HEK293 (cell line): ENCODE data around the gene DYNC1I1.

Experiments
- BCL11A ChIP-seq: fragments of 450-650 bp; formaldehyde crosslinking; IDR thresholded peaks from 2 replicates; pipeline ENCODE4 v1.5.1; 2016; ENCODE audit warnings: low read depth, missing biosample characterization, missing genetic modification characterization
- GLI4 ChIP-seq: fragments of 450-650 bp; formaldehyde crosslinking; IDR thresholded peaks from 2 replicates; pipeline ENCODE4 v1.5.1; 2016; ENCODE audit warnings: missing biosample characterization, missing genetic modification characterization
- GLIS2 ChIP-seq: fragments of 450-650 bp; formaldehyde crosslinking; IDR thresholded peaks from 2 replicates; pipeline ENCODE4 v1.5.1; 2016; ENCODE audit warnings: missing biosample characterization, missing genetic modification characterization
- ZNF266 ChIP-seq: fragments of 450-650 bp; formaldehyde crosslinking; IDR thresholded peaks from 2 replicates; pipeline ENCODE4 v1.5.1; 2016; ENCODE audit warnings: missing biosample characterization, missing genetic modification characterization, low read depth
- ZNF274 ChIP-seq, 2 experiments: fragments of 200-500 bp in 1 of 2; fragments of 450-650 bp in 1 of 2; sonication (Bioruptor generic) in 1 of 2; formaldehyde crosslinking in 1 of 2; IDR thresholded peaks; 2 replicates each; pipeline versions ENCODE4 v1.5.1 to v1.6.1; 2014 to 2016; ENCODE audit warnings: borderline replicate concordance in 1 of 2, inconsistent platforms in 1 of 2, low read length in 1 of 2, missing biosample characterization in 1 of 2, missing genetic modification characterization in 1 of 2
- ZNF747 ChIP-seq: fragments of 450-650 bp; formaldehyde crosslinking; IDR thresholded peaks from 2 replicates; pipeline ENCODE4 v1.5.1; 2016; ENCODE audit warnings: missing biosample characterization, missing genetic modification characterization
- TF ChIP-seq, protein P1 (sequence below): fragments of 450-650 bp; formaldehyde crosslinking; IDR thresholded peaks from 2 replicates; pipeline ENCODE4 v1.5.1; 2016; ENCODE audit warnings: missing biosample characterization, missing genetic modification characterization
- TF ChIP-seq, protein P2 (sequence below): fragments of 450-650 bp; formaldehyde crosslinking; IDR thresholded peaks from 2 replicates; pipeline ENCODE4 v1.5.1; 2016; ENCODE audit warnings: missing biosample characterization, missing genetic modification characterization
- TF ChIP-seq, protein P3 (sequence below): fragments of 450-650 bp; formaldehyde crosslinking; IDR thresholded peaks from 2 replicates; pipeline ENCODE4 v1.5.1; 2016; ENCODE audit warnings: missing biosample characterization, missing genetic modification characterization

DNA sequence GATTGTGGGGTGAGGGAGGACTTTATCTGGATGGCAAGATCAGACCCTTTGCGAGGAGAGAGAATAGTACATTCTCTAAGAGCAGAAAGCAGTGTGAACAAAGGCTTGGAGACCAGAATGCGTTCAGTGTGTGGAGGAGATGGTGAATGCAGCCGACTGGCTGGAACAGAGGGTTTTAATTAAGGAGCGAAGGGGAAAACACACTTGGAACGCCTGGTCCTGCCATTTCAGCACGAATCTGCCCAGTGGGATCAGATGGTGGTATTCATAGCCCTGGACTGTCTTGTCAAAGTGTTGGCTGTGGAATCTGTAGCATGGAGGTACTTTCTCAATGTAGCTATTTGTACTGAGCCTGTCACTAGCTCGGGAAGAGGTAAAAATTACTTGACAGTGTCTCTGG is 288.7 kb downstream of the DYNC1I1 start:
- TF ChIP-seq, protein P1, sequence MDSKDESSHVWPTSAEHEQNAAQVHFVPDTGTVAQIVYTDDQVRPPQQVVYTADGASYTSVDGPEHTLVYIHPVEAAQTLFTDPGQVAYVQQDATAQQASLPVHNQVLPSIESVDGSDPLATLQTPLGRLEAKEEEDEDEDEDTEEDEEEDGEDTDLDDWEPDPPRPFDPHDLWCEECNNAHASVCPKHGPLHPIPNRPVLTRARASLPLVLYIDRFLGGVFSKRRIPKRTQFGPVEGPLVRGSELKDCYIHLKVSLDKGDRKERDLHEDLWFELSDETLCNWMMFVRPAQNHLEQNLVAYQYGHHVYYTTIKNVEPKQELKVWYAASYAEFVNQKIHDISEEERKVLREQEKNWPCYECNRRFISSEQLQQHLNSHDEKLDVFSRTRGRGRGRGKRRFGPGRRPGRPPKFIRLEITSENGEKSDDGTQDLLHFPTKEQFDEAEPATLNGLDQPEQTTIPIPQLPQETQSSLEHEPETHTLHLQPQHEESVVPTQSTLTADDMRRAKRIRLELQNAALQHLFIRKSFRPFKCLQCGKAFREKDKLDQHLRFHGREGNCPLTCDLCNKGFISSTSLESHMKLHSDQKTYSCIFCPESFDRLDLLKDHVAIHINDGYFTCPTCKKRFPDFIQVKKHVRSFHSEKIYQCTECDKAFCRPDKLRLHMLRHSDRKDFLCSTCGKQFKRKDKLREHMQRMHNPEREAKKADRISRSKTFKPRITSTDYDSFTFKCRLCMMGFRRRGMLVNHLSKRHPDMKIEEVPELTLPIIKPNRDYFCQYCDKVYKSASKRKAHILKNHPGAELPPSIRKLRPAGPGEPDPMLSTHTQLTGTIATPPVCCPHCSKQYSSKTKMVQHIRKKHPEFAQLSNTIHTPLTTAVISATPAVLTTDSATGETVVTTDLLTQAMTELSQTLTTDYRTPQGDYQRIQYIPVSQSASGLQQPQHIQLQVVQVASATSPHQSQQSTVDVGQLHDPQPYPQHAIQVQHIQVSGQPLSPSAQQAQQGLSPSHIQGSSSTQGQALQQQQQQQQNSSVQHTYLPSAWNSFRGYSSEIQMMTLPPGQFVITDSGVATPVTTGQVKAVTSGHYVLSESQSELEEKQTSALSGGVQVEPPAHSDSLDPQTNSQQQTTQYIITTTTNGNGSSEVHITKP, result no peak
- TF ChIP-seq, protein P2, sequence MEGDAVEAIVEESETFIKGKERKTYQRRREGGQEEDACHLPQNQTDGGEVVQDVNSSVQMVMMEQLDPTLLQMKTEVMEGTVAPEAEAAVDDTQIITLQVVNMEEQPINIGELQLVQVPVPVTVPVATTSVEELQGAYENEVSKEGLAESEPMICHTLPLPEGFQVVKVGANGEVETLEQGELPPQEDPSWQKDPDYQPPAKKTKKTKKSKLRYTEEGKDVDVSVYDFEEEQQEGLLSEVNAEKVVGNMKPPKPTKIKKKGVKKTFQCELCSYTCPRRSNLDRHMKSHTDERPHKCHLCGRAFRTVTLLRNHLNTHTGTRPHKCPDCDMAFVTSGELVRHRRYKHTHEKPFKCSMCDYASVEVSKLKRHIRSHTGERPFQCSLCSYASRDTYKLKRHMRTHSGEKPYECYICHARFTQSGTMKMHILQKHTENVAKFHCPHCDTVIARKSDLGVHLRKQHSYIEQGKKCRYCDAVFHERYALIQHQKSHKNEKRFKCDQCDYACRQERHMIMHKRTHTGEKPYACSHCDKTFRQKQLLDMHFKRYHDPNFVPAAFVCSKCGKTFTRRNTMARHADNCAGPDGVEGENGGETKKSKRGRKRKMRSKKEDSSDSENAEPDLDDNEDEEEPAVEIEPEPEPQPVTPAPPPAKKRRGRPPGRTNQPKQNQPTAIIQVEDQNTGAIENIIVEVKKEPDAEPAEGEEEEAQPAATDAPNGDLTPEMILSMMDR (tag by site-specific recombination), result no peak
- TF ChIP-seq BCL11A (tag by site-specific recombination) (no peak), ZNF266 (tag by site-specific recombination) (no peak), ZNF274 (IDR thresholded peaks at IDR 0.05; ENCODE audit: low read length) (no peak), ZNF274 (tag by site-specific recombination; IDR thresholded peaks at IDR 0.05; ENCODE audit: borderline replicate concordance) (no peak), GLI4 (tag by site-specific recombination) (no peak), GLIS2 (tag by site-specific recombination) (no peak), ZNF747 (tag by site-specific recombination) (no peak)
- TF ChIP-seq, protein P3, sequence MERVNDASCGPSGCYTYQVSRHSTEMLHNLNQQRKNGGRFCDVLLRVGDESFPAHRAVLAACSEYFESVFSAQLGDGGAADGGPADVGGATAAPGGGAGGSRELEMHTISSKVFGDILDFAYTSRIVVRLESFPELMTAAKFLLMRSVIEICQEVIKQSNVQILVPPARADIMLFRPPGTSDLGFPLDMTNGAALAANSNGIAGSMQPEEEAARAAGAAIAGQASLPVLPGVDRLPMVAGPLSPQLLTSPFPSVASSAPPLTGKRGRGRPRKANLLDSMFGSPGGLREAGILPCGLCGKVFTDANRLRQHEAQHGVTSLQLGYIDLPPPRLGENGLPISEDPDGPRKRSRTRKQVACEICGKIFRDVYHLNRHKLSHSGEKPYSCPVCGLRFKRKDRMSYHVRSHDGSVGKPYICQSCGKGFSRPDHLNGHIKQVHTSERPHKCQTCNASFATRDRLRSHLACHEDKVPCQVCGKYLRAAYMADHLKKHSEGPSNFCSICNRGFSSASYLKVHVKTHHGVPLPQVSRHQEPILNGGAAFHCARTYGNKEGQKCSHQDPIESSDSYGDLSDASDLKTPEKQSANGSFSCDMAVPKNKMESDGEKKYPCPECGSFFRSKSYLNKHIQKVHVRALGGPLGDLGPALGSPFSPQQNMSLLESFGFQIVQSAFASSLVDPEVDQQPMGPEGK (tag by site-specific recombination), result no peak
